Parathyroid adenoma (tissue), 2 donors: Measurements from ENCODE around the gene LRRC59.
A peak's percentile ranks its signal among the peaks of the same experiment; 100 is the strongest.

ENCODE experiments used
- H2AFZ ChIP-seq: fragments of 300-600 bp; sonication (generic); one replicate; pipeline ENCODE4 v1.7.0; 2017; ENCODE audit warnings: antibody characterized with exemption, mild to moderate bottlenecking
- H3K27ac ChIP-seq: fragments of 300-600 bp; sonication (generic); one replicate; pipeline ENCODE4 v1.7.0; 2017
- H3K27me3 ChIP-seq: fragments of 300-600 bp; sonication (generic); one replicate; pipeline ENCODE4 v1.7.0; 2017; ENCODE audit warnings: low read length; ENCODE audit not compliant: control insufficient read depth, insufficient read depth
- H3K36me3 ChIP-seq: fragments of 300-600 bp; sonication (generic); one replicate; pipeline ENCODE4 v1.7.0; 2017; ENCODE audit warnings: low read length; ENCODE audit not compliant: control insufficient read depth, insufficient read depth
- H3K4me1 ChIP-seq: fragments of 300-600 bp; sonication (generic); one replicate; pipeline ENCODE4 v1.7.0; 2017; ENCODE audit warnings: control low read depth
- H3K4me2 ChIP-seq: fragments of 300-600 bp; sonication (generic); one replicate; pipeline ENCODE4 v1.7.0; 2017; ENCODE audit warnings: low read length
- H3K4me3 ChIP-seq: fragments of 300-600 bp; sonication (generic); one replicate; pipeline ENCODE4 v1.7.0; 2017; ENCODE audit warnings: low read depth, low read length
- H3K79me2 ChIP-seq: fragments of 300-600 bp; sonication (generic); one replicate; pipeline ENCODE4 v1.7.0; 2017; ENCODE audit warnings: control low read depth
- H3K9ac ChIP-seq: fragments of 300-600 bp; sonication (generic); one replicate; pipeline ENCODE4 v1.7.0; 2017; ENCODE audit warnings: mild to moderate bottlenecking
- H3K9me3 ChIP-seq: fragments of 300-600 bp; sonication (generic); one replicate; pipeline ENCODE4 v1.7.0; 2017; ENCODE audit warnings: low read length; ENCODE audit not compliant: control insufficient read depth
- CTCF ChIP-seq: fragments of 300-600 bp; sonication (generic); IDR thresholded peaks from one replicate; pipeline ENCODE4 v1.7.0; 2017; ENCODE audit warnings: antibody characterized with exemption, mild to moderate bottlenecking
- donor health status: primary hyperparathyroidism.

Gene LRRC59

DNA sequence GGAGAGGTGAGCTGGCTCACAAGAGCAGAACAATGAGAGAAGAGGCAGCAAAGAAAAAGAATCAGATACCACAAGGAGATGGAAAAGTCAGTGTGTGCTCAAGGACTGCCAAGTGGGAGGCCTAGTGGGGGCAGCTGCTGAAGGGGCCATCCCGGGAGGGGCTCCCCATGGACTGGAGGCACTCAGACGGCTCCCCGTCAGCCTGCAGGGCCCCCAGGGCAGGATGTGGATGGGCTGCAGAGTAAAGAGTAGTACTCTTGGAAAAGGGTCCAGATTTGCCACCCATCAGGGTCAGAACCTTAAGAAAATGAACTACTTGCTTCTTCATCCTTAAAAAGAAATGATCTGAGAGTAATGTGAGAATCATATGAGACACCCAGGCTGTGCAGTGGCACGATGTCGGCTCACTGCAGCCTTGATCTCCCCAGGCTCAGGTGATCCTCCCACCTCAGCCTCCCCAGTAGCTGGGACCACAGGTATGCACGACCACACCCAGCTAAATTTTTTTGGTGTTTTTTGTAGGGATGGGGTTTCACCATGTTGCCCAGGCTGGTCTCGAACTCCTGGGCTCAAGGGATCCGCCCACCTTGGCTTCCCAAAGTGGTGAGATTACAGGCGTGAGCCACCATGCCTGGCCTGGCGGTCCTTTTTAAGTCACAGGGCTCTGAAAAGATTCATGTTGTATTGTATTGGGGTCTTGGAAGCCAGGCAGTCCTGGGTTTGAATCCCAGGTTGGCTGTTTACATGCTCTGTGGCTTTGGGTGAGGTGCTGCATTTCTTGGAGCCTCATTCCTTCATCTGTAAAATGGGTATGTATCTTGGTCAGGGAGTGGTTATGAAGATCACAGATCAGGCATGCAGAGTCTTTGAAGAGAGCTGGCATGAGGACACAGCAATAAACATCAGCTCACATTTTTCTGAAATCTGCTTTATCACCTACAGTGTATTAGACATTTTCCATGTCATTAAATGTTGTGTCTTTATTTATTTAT lies 43.8 kb upstream of the LRRC59 start:
- no peaks in the 10 kb centered on the region for H3K27me3 ChIP-seq
- no peak overlapping the region for H3K9ac ChIP-seq
- no peak overlapping the region for H3K4me2 ChIP-seq
- no peaks in the 10 kb centered on the region for H3K36me3 ChIP-seq
- TF ChIP-seq CTCF: no peak
- H3K27ac ChIP-seq: peak overlapping the region; percentile 39
- no peak overlapping the region for H3K4me3 ChIP-seq
- H3K9me3 ChIP-seq: no peaks in the 10 kb centered on the region
- peaks cover 13% of the 10 kb centered on the region for H3K4me1 ChIP-seq
- H3K79me2 ChIP-seq: peaks cover 29% of the 10 kb centered on the region
- H2AFZ ChIP-seq: no peak overlapping the region

- Histone ChIP-seq H3K9ac (no peak overlapping the region), H2AFZ (peak overlapping the region; percentile 27), H3K79me2 (peaks cover 33% of the 10 kb centered on the region), H3K9me3 (no peaks in the 10 kb centered on the region), H3K4me3 (no peak overlapping the region), H3K27ac (peak overlapping the region; percentile 39), H3K27me3 (no peaks in the 10 kb centered on the region), H3K4me2 (no peak overlapping the region), H3K4me1 (peaks cover 13% of the 10 kb centered on the region), H3K36me3 (no peaks in the 10 kb centered on the region)
- no peak for TF ChIP-seq CTCF
These were observed 43.0 kb upstream of the LRRC59 start for GRCh38 chr17:50440172-50440837.

- Histone ChIP-seq H2AFZ (no peak overlapping the region), H3K4me3 (no peak overlapping the region), H3K27me3 (no peaks in the 10 kb centered on the region), H3K36me3 (no peaks in the 10 kb centered on the region), H3K9me3 (no peaks in the 10 kb centered on the region), H3K4me1 (peaks cover 13% of the 10 kb centered on the region), H3K4me2 (no peak overlapping the region), H3K27ac (no peak overlapping the region), H3K79me2 (peaks cover 33% of the 10 kb centered on the region), H3K9ac (no peak overlapping the region)
- no peak for TF ChIP-seq CTCF
These were observed 41.7 kb upstream of the LRRC59 start for GRCh38 chr17:50439008-50439407.

GRCh38 chr17:50437409-50437808 lies 40.1 kb upstream of the LRRC59 start:
- no peak overlapping the region for H3K27ac ChIP-seq
- no peak overlapping the region for H3K4me3 ChIP-seq
- peaks cover 34% of the 10 kb centered on the region for H3K79me2 ChIP-seq
- no peaks in the 10 kb centered on the region for H3K9me3 ChIP-seq
- H2AFZ ChIP-seq: no peak overlapping the region
- no peaks in the 10 kb centered on the region for H3K27me3 ChIP-seq
- no peak overlapping the region for H3K4me2 ChIP-seq
- no peak for TF ChIP-seq CTCF
- peaks cover 10% of the 10 kb centered on the region for H3K4me1 ChIP-seq
- H3K36me3 ChIP-seq: no peaks in the 10 kb centered on the region
- no peak overlapping the region for H3K9ac ChIP-seq
